Measurements from ENCODE around the gene UPK2.
A peak's percentile ranks its signal among the peaks of the same experiment; 100 is the strongest.

Gene UPK2

DNA sequence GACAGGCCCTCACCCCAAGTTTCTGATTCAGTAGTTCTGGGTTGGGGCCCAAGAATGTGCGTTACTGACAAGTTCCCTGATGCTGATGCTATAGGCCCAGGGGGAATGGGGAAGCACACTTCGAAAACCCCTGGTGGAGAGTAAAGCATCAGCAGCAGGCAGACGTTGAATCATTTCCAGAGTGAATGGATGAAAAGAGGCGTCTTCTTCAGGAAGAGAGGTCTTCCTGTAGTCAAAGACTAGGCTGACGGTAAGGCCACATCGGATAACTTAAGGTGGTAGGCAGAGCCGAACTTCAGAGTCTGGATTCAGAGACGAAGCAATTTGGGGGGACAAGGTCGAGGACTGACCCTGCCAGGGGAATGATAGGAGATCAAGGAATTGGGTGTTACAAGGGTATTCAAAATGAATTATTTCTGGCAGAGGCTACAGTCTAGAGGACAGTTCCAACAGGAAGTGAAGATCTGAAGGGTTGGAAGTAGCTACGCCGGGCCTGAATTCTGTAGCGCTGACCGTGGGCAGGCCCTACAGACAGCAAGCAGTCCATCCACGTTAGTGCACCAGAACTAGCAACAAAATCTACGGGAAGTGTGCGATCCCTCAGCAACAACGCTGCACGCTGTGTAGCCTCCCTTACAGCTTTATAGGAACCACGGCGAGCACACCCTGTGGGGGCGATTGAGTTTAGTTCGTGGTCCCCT, 41.0 kb downstream of the UPK2 start:
- Histone ChIP-seq H3K36me3 (ENCODE audit: control insufficient read depth, insufficient read depth, low read length) (no peaks in the 10 kb centered on the region), H3K9ac (no peak overlapping the region), H3K9me3 (ENCODE audit: control insufficient read depth, low read length) (no peaks in the 10 kb centered on the region), H3K4me2 (ENCODE audit: low read length) (peak overlapping the region; percentile 91), H3K27me3 (ENCODE audit: control insufficient read depth, insufficient read depth, low read length) (no peaks in the 10 kb centered on the region), H3K4me3 (ENCODE audit: low read depth, low read length) (peak overlapping the region; percentile 68), H3K27ac (no peak overlapping the region), H2AFZ (peak overlapping the region; percentile 91), H3K79me2 (no peaks in the 10 kb centered on the region), H3K4me1 (no peaks in the 10 kb centered on the region)
- TF ChIP-seq, protein P1, sequence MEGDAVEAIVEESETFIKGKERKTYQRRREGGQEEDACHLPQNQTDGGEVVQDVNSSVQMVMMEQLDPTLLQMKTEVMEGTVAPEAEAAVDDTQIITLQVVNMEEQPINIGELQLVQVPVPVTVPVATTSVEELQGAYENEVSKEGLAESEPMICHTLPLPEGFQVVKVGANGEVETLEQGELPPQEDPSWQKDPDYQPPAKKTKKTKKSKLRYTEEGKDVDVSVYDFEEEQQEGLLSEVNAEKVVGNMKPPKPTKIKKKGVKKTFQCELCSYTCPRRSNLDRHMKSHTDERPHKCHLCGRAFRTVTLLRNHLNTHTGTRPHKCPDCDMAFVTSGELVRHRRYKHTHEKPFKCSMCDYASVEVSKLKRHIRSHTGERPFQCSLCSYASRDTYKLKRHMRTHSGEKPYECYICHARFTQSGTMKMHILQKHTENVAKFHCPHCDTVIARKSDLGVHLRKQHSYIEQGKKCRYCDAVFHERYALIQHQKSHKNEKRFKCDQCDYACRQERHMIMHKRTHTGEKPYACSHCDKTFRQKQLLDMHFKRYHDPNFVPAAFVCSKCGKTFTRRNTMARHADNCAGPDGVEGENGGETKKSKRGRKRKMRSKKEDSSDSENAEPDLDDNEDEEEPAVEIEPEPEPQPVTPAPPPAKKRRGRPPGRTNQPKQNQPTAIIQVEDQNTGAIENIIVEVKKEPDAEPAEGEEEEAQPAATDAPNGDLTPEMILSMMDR (IDR thresholded peaks at IDR 0.05), result no peak

DNA sequence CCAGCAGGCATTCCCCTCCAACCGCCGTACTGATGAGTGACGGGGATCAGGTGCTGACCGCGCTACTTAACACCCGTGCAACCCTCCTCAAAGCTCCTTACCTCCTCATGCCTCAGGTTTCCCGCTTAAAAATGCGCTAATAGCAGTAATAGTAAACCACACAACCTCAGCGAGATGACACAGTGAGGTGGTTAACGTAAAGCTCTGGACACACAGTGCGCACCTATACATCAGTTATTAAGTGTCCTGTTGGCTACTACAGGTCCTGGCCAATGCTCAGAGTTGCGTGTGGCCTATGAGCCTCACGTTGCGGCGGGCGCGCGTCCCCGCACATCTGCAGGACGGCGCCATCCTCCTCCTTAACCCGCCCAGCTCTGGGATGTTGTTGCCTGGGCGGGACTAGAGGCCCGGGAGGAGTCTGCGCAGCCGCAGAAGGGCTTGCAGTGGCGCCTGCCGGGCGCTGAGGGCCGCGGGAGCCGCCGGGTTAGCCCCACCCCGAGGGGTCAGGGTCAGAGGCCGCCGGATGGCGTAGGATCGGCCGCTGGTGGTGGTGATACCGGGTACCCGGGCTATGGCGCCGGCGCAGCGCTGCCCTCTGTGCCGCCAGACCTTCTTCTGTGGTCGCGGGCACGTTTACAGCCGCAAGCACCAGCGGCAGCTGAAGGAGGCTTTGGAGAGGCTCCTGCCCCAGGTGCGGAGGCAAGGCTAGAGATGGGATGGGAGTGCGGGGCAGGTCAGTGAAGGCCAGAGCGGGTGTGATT, 41.7 kb downstream of the UPK2 start, which contains the start of gene CENATAC:
Gene CENATAC (plus strand): TSS at position 512 of the 761 bp plus-strand sequence. CDS start 60 bp downstream, at position 572.
- Histone ChIP-seq H2AFZ (peak within 1 kb of the TSS; percentile 91), H3K4me3 (ENCODE audit: low read depth, low read length) (peak within 1 kb of the TSS; percentile 68), H3K4me1 (no peaks in the 10 kb centered on the region), H3K9ac (no peak within 1 kb of the TSS), H3K79me2 (no peaks in the 10 kb centered on the region), H3K36me3 (ENCODE audit: control insufficient read depth, insufficient read depth, low read length) (no peaks in the 10 kb centered on the region), H3K9me3 (ENCODE audit: control insufficient read depth, low read length) (no peaks in the 10 kb centered on the region), H3K27ac (peak within 1 kb of the TSS; percentile 60), H3K4me2 (ENCODE audit: low read length) (peak within 1 kb of the TSS; percentile 91), H3K27me3 (ENCODE audit: control insufficient read depth, insufficient read depth, low read length) (no peaks in the 10 kb centered on the region)
- TF ChIP-seq, protein P1 (IDR thresholded peaks at IDR 0.05), result peak; percentile 11

DNA sequence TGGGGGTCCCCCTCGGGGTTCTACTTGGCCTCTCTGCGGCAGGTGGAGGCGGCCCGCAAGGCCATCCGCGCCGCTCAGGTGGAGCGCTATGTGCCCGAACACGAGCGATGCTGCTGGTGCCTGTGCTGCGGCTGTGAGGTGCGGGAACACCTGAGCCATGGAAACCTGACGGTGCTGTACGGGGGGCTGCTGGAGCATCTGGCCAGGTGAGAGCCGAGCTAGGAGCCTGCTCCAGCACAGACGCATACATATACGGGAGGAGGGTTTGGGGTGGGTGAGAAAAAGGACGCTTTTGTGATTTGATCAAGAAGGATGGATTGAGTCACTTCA, 42.3 kb downstream of the UPK2 start:
- Histone ChIP-seq H3K4me1 (no peaks in the 10 kb centered on the region), H3K4me2 (ENCODE audit: low read length) (peak overlapping the region; percentile 91), H3K9me3 (ENCODE audit: control insufficient read depth, low read length) (no peaks in the 10 kb centered on the region), H3K36me3 (ENCODE audit: control insufficient read depth, insufficient read depth, low read length) (no peaks in the 10 kb centered on the region), H2AFZ (peak overlapping the region; percentile 91), H3K4me3 (ENCODE audit: low read depth, low read length) (peak overlapping the region; percentile 68), H3K9ac (no peak overlapping the region), H3K27ac (peak overlapping the region; percentile 60), H3K79me2 (no peaks in the 10 kb centered on the region), H3K27me3 (ENCODE audit: control insufficient read depth, insufficient read depth, low read length) (no peaks in the 10 kb centered on the region)
- TF ChIP-seq, protein P1 (IDR thresholded peaks at IDR 0.05), result no peak

DNA sequence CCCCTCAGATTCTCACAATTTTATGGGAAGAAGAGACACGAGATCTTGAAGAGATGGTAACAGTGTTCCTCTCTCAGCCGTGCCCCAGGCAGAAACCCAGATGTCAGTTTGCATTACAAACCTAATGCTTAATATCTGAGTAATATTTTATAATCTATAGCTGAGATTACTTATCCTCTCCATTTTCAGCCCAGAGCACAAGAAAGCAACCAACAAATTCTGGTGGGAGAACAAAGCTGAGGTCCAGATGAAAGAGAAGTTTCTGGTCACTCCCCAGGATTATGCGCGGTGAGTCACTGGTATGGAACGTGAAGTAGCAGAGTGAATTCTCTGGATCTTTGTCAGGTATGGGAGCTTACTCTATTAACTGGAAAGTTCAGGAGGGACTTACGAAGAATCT, 42.7 kb downstream of the UPK2 start:
- Histone ChIP-seq H3K27ac (no peak overlapping the region), H3K4me1 (no peaks in the 10 kb centered on the region), H2AFZ (no peak overlapping the region), H3K36me3 (ENCODE audit: control insufficient read depth, insufficient read depth, low read length) (no peaks in the 10 kb centered on the region), H3K9ac (no peak overlapping the region), H3K79me2 (no peaks in the 10 kb centered on the region), H3K4me3 (ENCODE audit: low read depth, low read length) (peak overlapping the region; percentile 68), H3K27me3 (ENCODE audit: control insufficient read depth, insufficient read depth, low read length) (no peaks in the 10 kb centered on the region), H3K9me3 (ENCODE audit: control insufficient read depth, low read length) (no peaks in the 10 kb centered on the region), H3K4me2 (ENCODE audit: low read length) (peak overlapping the region; percentile 91)
- TF ChIP-seq, protein P1 (IDR thresholded peaks at IDR 0.05), result no peak

Measured in parathyroid adenoma (tissue), 2 donors.